GM19438 (cell line): Measurements from ENCODE around the gene KANK4.

Source experiments
- ATAC-seq: cut with Tn5 transposase; IDR thresholded peaks from one replicate; pipeline ENCODE4 v1.9.1; 2021; ENCODE audit warnings: low read depth; ENCODE audit not compliant: unreplicated experiment

Gene KANK4

DNA sequence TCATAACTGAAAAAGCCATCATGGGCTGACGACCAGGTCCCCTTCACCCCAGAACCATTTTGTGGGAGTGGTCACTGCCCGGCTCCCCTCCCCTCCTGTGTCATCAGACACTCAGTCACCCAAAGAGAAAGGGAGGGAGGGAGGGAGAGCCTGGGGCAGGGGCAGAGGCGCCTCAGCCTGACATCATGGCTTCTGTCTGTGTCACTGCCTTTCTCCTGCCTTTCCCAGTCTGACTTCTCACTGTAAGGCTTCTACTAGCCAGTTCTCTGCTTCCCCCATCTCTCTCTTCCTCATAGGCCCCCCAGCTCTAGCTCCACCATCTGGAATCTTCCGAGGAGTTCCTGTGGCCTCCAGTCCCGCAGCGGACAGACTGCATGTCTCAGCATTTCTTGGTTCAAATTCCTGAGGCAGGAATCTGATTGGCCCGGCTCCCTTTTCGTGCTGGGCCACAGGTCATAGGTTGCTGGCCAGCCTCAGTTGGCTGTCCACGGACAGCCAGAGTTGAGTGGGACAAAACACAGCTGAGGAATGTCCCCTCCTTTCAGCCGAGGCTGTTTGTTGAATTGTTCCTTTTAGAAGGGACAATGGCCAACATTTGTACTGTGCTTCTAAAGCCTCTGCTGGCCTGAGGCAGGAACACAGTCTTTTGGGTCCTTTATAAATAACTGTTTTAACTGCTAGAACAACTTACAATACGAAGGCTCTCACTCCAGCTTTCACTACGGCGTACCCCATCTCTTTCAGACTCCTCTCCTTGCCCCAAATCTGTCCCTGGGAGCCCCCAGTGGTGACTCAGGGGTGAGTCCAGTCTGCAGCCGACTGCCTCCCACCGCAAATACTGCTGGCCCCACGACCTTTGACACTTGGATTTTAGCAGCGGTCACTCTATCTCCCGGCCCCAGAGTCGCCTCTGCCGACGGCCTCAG lies 18.7 kb upstream of the KANK4 start:
- no peak for ATAC-seq

DNA sequence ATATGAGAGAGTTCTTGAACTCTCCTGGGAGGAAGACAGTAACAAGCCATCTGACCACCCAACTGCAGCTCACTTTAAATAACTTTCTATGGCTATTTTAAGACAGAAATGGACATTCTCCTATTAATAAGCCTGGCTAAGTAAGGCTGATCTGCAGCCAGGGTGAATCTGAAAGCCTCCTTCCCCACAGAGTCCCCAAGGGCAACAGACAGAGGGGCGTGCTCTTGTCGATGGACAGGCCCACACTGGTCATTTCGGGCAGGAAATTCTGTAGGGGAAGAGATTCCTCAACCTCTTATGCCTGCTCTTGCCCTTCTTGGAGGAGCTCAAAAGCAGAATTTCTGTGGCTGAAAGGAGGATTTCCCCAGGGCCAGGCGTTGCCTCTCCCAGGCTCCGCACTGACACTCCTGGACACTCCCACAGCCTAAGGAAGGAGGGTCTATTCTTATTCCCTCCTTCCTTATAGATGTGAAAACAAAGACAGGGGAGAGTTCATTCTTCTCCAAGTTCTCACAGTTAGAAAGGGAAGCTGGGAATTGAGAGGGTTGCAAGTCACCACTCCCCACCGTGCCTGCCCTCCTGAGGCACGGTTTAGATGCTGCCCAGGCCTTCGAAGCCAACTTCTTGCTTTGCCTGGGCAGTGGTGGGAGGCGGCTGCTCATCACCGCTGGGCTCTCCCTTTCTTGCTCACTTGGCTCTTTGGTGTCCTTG lies 17.9 kb upstream of the KANK4 start:
- ATAC-seq: no peak

DNA sequence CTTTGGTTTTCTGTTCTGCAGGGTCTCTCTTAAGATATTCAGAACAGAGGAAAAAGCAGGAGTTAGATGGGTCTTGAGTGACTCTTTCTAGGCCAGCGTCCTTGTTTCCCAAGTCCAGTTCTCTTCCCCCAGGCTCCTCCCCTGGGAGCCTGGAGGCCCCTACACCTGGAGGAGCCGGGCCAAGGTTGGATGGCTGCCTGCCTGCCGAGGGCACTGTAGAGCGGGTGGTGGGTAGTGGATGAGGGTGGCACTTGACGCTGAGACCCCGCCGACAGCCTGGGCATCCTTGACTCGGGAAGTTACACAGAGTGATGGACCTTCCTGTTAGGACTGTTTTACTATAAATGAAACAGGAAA lies 17.4 kb upstream of the KANK4 start:
- no peak for ATAC-seq

DNA sequence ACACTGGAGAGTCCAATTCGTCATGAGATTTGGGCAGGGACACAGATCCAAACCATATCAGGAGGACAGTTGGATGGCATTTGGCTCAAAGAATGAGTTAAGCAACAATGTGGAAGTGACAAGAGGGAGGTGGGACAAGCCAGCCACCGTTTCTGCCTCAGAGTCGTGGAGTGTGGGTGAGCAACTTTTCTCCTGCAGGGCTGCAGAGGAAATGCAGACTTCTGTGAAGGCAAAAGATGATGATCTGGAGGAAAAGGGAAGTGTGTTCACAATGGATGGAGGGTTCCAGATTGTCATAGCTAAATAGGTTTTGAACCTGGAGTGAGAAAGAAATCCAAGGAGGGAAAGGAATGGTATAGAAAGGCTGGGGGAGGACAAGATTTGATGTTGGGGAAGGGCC lies 16.4 kb upstream of the KANK4 start:
- no peak for ATAC-seq

DNA sequence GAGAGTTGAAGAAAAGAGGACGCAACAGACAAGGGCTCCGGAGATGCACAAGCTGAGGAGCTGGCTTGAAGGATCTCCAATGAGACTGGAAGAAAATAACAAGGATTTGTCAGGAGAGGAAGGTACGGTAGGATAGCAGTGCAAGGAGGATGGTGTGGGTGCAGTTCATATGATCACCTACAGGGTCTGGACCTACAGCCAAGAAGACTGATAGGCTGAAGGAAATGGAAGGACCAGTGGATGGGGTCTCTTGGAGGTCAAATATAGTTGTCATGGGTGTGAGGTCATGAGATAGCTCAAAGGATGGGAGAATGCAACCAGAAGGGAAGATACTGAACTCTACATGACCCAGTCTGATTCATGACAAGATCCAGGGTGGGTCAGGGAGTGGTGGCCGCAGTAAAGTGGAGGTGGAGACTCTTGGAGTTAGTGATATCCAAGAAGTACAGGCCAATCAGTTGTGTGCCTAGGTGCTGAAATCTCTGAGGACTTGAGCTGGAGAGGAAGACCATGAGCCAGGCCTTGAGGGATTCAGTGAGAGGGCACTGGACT lies 15.3 kb upstream of the KANK4 start:
- ATAC-seq: no peak

DNA sequence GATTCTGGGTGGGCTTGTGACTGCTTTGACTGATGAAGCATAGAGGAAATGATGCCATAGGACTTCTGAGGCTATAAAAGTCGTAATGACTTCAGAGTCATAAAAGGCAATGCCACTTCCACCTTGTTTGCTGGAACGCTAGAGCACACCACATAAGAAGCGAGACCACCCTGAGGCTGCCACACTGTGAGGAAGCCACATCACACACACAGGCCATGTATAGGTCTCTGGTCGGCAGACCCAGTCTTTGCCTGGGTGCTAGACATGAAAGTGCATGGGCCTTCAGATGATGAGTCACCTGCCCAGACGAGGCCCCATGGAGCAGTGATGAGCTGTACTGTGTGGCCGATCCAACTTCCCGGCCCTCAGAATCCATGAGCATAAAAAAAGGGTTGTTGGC lies 14.2 kb upstream of the KANK4 start:
- no peak for ATAC-seq

DNA sequence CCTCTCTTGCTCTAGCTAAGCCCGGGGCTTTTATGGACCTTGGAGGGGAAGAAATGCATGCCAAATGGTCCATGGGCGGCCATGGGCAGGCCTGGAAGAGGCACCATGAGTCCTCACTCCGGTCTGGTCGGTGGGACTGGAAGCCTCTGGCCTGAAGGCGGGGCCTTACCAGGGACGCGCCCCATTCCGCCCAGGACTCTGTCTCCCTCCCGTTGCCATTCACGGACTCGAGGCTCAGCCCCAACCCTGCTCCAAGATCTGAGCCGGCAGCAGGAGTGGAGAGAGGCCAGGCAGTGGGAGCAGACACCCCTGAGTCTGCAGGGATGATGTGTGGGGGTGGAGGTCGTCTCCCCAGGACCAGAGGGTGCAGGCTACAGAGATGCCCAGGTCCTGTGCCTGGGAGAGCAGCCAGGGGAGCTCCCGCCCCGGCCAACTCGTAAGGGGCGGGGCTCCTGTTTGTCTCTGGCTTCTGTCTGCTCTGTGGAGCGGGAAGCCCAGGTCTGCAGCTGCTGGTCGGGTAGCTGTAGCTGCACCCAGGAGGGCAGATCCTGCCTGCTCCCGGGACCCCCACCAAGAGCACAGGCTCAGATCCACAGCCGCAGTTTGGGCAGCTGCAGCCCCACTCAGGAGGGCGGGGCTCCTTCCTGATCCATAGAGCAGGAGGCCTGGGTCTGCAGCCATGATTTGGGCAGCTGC lies 8.3 kb upstream of the KANK4 start:
- ATAC-seq: no peak

DNA sequence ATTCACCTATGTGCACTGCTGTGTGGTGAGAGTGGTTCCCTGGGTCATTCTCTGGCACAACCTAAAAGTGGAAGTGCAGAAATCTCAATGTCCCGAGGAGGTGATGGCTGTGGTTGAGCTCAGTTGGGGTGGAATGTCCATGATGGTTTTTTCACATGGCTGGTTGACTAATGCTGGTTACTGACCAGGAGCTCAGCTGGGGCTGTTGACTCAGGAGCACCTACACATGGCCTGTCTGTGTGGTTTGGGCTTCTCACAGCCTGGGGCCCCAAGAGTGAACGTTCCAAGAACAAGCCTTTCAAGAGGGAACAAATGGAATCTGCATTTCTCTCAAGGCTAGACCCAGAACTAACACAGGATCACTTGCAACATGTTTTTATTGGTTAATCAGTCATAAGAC lies 6.4 kb upstream of the KANK4 start:
- no peak for ATAC-seq

DNA sequence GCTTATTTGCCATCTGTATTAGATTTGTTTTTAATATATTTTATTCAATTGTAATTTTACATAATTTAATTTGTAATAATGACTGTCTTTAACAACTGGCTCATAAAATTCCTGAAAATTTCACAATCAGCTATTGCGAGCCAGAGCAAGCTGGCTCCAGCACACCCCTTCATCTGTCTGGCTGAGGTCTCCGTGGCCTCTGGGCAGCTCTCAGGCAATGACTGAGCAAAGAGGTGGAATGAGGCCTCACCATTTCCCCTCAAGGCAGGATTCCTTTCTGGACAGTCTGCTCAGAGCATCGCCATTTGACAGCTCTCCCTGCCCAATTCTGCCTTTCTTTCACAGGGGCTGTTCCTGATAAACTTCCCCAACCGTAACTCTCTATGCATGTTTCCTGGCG lies 5.8 kb upstream of the KANK4 start:
- no peak for ATAC-seq

DNA sequence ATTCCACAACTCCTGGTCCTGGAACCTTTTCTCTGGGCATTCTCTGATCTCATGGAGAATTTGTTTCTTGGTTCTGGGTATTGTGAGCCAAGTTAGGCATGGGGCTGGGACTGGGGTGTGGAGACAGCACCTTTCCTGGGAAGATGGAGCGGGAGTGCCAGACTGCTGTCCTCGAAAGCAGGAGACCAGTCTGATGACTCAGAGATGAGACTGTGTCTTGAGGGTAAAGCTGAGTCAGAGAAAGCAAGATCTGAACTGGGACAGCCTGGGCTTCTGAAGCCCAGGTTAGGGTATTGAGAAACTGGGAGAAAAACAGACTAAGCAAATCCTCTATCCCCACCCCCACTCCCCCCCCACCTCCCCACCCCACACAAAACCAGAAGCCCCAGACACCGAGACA lies 2.2 kb upstream of the KANK4 start:
- no peak for ATAC-seq

DNA sequence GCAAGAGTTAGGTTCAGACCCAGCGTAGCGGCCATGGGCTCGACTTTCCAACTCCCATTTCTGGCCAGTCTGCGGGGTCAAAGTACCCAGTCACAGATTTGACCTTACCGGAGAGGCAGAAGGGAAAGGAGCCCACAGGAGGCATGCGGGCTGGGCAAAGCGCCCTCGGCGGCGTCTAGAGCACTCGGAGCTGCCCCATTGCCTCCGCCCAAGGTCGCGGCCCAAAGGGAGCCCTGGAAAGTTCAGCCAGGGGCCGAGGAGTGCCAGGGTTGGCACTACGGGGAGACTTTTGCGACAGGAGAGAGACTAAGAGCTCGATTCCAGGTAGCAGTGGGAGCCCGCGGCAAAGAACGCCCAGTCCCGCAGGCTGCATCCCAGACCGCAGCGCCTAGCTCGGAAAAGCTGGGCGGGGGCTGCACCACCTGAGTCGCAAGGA lies 896 bp downstream of the KANK4 start:
- no peak for ATAC-seq

DNA sequence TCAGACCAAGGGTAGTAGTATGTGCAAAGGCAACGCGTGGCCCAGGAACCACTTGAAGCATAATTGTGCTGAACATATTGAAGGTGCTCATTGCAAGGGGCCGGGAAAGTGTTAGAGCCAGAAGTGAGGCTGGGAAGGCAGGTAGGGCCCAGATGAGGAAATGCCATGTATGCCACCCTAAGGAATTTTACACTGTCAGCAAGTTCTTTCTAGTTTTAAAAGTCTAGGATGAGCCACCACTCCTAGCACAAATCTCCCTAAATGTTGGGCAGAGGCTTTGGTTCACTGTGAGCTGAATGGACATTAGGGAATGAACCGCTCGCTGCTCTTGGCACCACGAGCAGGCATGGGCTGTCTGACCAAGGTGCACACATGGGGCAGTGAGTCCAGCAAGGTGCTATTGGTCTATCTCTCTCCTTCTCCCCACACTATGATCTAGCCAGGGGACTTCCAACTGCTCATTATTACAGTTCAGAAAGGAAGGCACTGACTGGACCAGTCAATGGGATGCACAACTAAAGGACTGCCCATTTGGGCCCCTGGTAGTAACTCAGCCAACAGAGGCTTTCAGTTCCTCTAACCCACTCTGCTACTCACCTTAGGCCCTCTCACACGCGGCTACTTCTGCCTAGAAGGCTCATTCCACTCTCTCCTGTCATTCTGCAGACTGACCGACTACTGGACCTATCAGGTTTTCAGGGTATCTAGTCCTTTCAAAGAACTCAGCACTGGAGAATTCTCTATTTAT lies 2.0 kb downstream of the KANK4 start:
- ATAC-seq: no peak

DNA sequence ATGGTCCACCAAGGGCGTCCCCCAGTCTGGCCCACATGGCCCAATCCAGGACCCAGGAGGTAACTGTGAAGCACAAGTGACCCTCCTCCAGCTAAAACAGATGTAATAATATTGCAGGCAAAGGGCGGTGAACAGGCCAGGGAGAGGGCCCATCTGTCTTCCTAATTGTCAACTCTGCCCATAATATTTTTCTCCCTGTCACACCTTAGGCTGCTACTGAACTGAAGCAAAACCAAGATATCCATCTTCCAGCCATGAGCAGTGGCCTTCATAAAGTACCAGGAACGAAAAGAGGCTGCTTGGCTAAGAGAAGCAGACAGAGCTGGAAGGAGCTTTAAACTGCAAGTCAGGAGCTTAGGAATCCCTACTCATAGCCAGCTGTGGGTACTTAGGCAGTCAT lies 3.1 kb downstream of the KANK4 start:
- no peak for ATAC-seq

DNA sequence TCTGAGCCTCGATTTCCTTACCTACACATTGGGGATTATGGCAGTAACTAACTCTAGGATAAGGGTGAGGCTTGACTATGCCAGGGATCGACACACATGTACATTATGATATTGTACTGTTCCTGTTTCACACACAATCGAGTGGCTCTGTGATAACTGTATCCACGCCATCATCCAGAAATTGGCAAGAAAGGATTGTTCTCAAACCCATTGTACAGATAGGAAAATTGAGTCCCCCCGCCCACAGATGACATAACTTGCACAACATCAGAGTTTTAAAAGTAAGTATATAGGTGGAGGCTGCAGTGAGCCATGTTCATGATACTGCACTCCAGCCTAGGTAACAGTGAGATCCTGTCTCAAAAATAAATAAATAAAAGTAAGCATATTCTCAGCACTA lies 3.8 kb downstream of the KANK4 start:
- no peak for ATAC-seq

DNA sequence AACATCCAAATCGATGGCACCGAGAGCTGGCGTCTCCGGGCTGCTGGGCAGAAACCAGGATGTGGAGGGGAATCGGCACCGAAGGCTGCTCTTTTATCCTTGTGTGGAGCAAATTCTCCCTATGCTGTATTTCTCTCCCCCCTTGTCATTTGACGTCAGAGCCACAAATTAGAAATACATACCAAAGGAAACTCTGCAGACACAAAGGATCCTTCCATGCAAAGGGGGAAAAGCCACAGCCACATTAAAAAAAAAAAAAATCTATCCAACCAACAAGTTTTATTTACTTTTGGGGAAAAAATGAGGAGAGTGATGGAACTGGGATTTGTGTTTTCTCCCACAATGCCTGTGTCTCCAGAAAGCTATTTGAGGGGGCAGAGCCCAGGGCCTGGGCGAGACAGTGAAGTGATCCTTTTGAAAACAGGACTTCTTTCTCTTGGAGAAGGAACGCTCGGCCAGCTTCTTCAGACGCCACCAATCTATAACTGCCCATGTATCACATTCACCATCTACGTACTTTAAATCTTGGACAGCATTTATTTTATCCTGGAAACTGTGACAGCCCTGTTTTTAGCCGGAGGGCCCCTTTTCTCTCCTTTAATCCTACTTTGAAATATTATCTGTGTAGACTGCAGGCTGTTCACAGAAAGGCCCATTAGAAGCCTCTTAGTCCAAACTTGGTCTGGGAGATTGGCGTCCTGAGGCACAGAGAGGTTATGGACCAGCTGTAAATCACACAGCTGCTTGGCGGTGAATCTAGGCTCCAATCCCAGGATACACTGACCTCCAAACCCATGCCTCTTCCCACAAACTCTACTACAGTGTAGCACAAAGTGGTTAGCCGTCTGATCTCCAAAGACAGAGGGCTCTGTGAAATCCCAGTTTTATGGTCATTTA lies 4.5 kb downstream of the KANK4 start:
- no peak for ATAC-seq

DNA sequence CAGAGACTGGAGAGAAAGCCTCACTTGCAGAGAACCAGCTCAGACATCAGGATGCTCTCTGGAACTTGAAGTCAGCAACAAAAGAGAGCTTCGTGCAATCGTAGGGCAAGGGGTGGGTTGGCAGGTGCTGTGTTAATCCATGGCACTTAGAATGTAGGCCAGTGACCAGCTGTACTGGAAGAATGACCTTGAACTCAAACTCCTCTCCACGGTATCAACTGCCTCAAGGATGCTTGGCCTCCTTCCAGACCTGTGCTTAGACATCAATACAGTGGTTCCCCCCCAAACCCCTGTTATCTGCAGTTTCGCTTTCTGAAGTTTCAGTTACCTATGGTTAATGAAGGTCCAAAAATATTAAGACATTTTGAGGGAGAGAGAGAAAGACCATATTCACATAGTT lies 6.5 kb downstream of the KANK4 start:
- ATAC-seq: no peak

DNA sequence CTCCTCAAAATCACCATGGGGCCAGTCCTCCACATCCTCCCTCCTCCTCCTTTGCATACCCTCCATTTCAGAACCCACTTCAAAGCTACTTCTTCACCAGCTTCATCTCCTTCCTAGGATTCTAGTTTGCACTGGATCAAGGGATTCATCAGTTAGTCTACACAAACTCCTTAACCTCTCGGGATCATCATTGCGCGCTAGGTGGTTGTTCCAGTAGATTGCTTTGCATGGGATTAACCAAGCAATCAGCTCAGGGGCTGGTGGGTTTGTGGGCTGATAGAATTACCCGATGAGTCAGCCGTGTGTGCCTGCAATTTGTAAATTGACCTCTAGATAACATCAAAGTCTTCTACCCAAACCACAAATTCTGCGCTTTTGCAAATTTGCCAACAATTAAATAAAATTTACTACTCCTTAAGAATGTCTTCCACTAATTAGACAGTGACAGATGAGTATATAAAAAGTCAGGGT lies 7.7 kb downstream of the KANK4 start:
- ATAC-seq: no peak

DNA sequence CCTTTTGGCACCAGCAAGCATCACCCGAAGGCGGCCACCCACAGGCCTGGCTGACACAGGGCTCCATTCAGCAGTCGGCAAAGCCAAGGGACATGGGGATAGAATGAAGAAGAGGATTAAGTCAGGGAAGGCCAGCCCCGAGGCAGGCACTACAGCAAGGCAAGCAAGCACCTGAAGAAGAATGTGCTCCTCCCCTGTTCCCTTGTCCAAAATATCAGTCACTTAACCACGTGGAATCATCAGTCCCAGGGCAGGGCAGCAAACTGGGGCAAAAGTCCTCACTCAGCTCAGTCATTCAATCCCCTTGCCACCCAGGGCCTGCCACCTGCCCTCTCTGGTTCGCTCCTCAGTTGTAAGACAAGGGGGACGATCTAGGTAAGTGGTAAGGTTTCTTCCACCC lies 9.3 kb downstream of the KANK4 start:
- ATAC-seq: no peak

DNA sequence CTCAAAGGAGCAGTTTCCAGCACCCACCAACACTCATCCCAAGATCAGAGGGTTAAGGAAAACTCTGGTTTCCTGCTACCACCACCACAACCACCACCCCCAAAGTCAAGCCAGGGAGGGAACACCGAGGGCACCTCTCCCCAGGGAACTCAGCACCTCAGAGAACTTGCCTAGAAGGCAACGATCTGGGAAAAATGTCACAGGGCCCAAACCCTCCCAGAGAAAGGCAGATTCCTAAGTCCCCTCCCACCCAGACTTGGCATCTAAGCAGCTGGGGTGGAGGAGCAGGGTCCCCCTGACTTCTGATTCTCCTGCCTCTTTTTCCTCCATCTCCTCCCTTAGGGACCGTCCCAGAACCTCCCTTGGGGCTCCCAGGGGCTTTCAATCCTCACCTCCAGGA lies 10.6 kb downstream of the KANK4 start:
- ATAC-seq: no peak
